HEK293 (cell line): Measurements from ENCODE around the gene NPHP4.

Experiments used
- EGR2 ChIP-seq: fragments of 450-650 bp; formaldehyde crosslinking; IDR thresholded peaks from 2 replicates; pipeline ENCODE4 v1.5.1; 2016; ENCODE audit warnings: low read depth, missing biosample characterization, missing genetic modification characterization
- GFI1B ChIP-seq: fragments of 450-650 bp; formaldehyde crosslinking; IDR thresholded peaks from 2 replicates; pipeline ENCODE4 v1.5.1; 2016; ENCODE audit warnings: missing biosample characterization, missing genetic modification characterization
- HOXC10 ChIP-seq: sonication (generic); formaldehyde crosslinking; IDR thresholded peaks from 2 replicates; pipeline ENCODE4 v1.8.1; 2023; ENCODE audit warnings: mild to moderate bottlenecking, missing genetic modification reagents
- IKZF3 ChIP-seq: fragments of 450-650 bp; IDR thresholded peaks from 2 replicates; pipeline ENCODE4 v1.5.0; 2018; ENCODE audit warnings: missing biosample characterization, mild to moderate bottlenecking, missing genetic modification characterization, moderate library complexity
- MYNN ChIP-seq: fragments of 450-650 bp; formaldehyde crosslinking; IDR thresholded peaks from 2 replicates; pipeline ENCODE4 v1.5.1; 2016; ENCODE audit warnings: missing biosample characterization, missing genetic modification characterization, borderline replicate concordance
- SCRT1 ChIP-seq: fragments of 450-650 bp; formaldehyde crosslinking; IDR thresholded peaks from 2 replicates; pipeline ENCODE4 v1.5.1; 2016; ENCODE audit warnings: missing biosample characterization, missing genetic modification characterization, borderline replicate concordance
- SP2 ChIP-seq: fragments of 450-650 bp; formaldehyde crosslinking; IDR thresholded peaks from 2 replicates; pipeline ENCODE4 v1.5.1; 2016; ENCODE audit warnings: missing biosample characterization, missing genetic modification characterization
- SP7 ChIP-seq: fragments of 450-650 bp; formaldehyde crosslinking; IDR thresholded peaks from 2 replicates; pipeline ENCODE4 v1.5.1; 2016; ENCODE audit warnings: missing biosample characterization, missing genetic modification characterization
- YY2 ChIP-seq: fragments of 450-650 bp; formaldehyde crosslinking; IDR thresholded peaks from 2 replicates; pipeline ENCODE4 v1.5.1; 2016; ENCODE audit warnings: missing biosample characterization, missing genetic modification characterization
- ZBTB1 ChIP-seq: fragments of 450-650 bp; formaldehyde crosslinking; IDR thresholded peaks from 2 replicates; pipeline ENCODE4 v1.5.1; 2016; ENCODE audit warnings: missing biosample characterization, missing genetic modification characterization
- ZBTB20 ChIP-seq: fragments of 450-650 bp; formaldehyde crosslinking; IDR thresholded peaks from 2 replicates; pipeline ENCODE4 v1.5.1; 2016; ENCODE audit warnings: missing biosample characterization, missing genetic modification characterization
- ZNF10 ChIP-seq: fragments of 450-650 bp; formaldehyde crosslinking; IDR thresholded peaks from 2 replicates; pipeline ENCODE4 v1.5.1; 2017; ENCODE audit warnings: missing biosample characterization, missing genetic modification characterization
- ZNF155 ChIP-seq: fragments of 450-650 bp; formaldehyde crosslinking; IDR thresholded peaks from 2 replicates; pipeline ENCODE4 v1.5.1; 2016; ENCODE audit warnings: missing biosample characterization, missing genetic modification characterization
- ZNF19 ChIP-seq: fragments of 450-650 bp; formaldehyde crosslinking; IDR thresholded peaks from 2 replicates; pipeline ENCODE4; 2016; ENCODE audit warnings: missing biosample characterization, missing genetic modification characterization, low read depth
- ZNF239 ChIP-seq: fragments of 450-650 bp; formaldehyde crosslinking; IDR thresholded peaks from 2 replicates; pipeline ENCODE4 v1.5.1; 2016; ENCODE audit warnings: missing biosample characterization, missing genetic modification characterization
- ZNF248 ChIP-seq: fragments of 450-650 bp; formaldehyde crosslinking; IDR thresholded peaks from 2 replicates; pipeline ENCODE4 v1.5.1; 2017; ENCODE audit warnings: missing biosample characterization, missing genetic modification characterization
- ZNF302 ChIP-seq: fragments of 450-650 bp; formaldehyde crosslinking; IDR thresholded peaks from 2 replicates; pipeline ENCODE4 v1.5.1; 2016; ENCODE audit warnings: missing biosample characterization, missing genetic modification characterization, low read depth
- ZNF324 ChIP-seq: fragments of 450-650 bp; formaldehyde crosslinking; IDR thresholded peaks from 2 replicates; pipeline ENCODE4 v1.5.1; 2016; ENCODE audit warnings: missing biosample characterization, missing genetic modification characterization
- ZNF391 ChIP-seq: fragments of 450-650 bp; formaldehyde crosslinking; IDR thresholded peaks from 2 replicates; pipeline ENCODE4 v1.5.1; 2016; ENCODE audit warnings: low read depth, missing biosample characterization, missing genetic modification characterization, borderline replicate concordance
- ZNF548 ChIP-seq: fragments of 450-650 bp; formaldehyde crosslinking; IDR thresholded peaks from 2 replicates; pipeline ENCODE4 v1.5.1; 2016; ENCODE audit warnings: missing biosample characterization, missing genetic modification characterization
- ZNF549 ChIP-seq: fragments of 450-650 bp; IDR thresholded peaks from 2 replicates; pipeline ENCODE4 v1.5.1; 2018; ENCODE audit warnings: missing biosample characterization, missing genetic modification characterization, mild to moderate bottlenecking, inconsistent platforms, moderate library complexity
- ZNF555 ChIP-seq: fragments of 450-650 bp; formaldehyde crosslinking; conservative IDR thresholded peaks from 2 replicates; pipeline ENCODE4 v1.5.1; 2017; ENCODE audit warnings: missing biosample characterization, mild to moderate bottlenecking, missing genetic modification characterization, inconsistent platforms
- ZNF558 ChIP-seq: fragments of 450-650 bp; formaldehyde crosslinking; IDR thresholded peaks from 2 replicates; pipeline ENCODE4 v1.5.1; 2016; ENCODE audit warnings: missing biosample characterization, missing genetic modification characterization
- ZNF560 ChIP-seq: fragments of 450-650 bp; formaldehyde crosslinking; IDR thresholded peaks from 2 replicates; pipeline ENCODE4 v1.5.1; 2017; ENCODE audit warnings: missing biosample characterization, missing genetic modification characterization, borderline replicate concordance
- ZNF600 ChIP-seq: fragments of 450-650 bp; formaldehyde crosslinking; IDR thresholded peaks from 2 replicates; pipeline ENCODE4 v1.5.1; 2016; ENCODE audit warnings: missing biosample characterization, missing genetic modification characterization
- ZNF610 ChIP-seq: fragments of 450-650 bp; formaldehyde crosslinking; IDR thresholded peaks from 2 replicates; pipeline ENCODE4 v1.5.1; 2016; ENCODE audit warnings: missing biosample characterization, missing genetic modification characterization, borderline replicate concordance
- ZNF707 ChIP-seq: fragments of 450-650 bp; formaldehyde crosslinking; IDR thresholded peaks from 2 replicates; pipeline ENCODE4 v1.5.1; 2016; ENCODE audit warnings: missing biosample characterization, missing genetic modification characterization
- ZNF776 ChIP-seq: fragments of 450-650 bp; formaldehyde crosslinking; IDR thresholded peaks from 2 replicates; pipeline ENCODE4 v1.5.0; 2017; ENCODE audit warnings: missing biosample characterization, missing genetic modification characterization, borderline replicate concordance
- ZNF791 ChIP-seq: fragments of 450-650 bp; formaldehyde crosslinking; IDR thresholded peaks from 2 replicates; pipeline ENCODE4 v1.5.1; 2016; ENCODE audit warnings: missing biosample characterization, missing genetic modification characterization
- ZNF792 ChIP-seq: fragments of 450-650 bp; formaldehyde crosslinking; IDR thresholded peaks from 2 replicates; pipeline ENCODE4 v1.5.1; 2016; ENCODE audit warnings: missing biosample characterization, missing genetic modification characterization
- ZNF843 ChIP-seq: fragments of 450-650 bp; formaldehyde crosslinking; IDR thresholded peaks from 2 replicates; pipeline ENCODE4 v1.5.1; 2016; ENCODE audit warnings: missing biosample characterization, missing genetic modification characterization
- TF ChIP-seq, protein P1 (sequence below): sonication (generic); formaldehyde crosslinking; IDR thresholded peaks from 2 replicates; pipeline ENCODE4 v1.8.1; 2022; ENCODE audit warnings: mild to moderate bottlenecking, moderate library complexity, missing genetic modification reagents
- TF ChIP-seq, protein P2 (sequence below): fragments of 450-650 bp; IDR thresholded peaks from 2 replicates; pipeline ENCODE4 v1.5.1; 2018; ENCODE audit warnings: missing biosample characterization, mild to moderate bottlenecking, missing genetic modification characterization
- TF ChIP-seq, protein P3 (sequence below): fragments of 450-650 bp; formaldehyde crosslinking; IDR thresholded peaks from 2 replicates; pipeline ENCODE4 v1.5.1; 2016; ENCODE audit warnings: missing biosample characterization, missing genetic modification characterization
- TF ChIP-seq, protein P4 (sequence below): fragments of 450-650 bp; formaldehyde crosslinking; IDR thresholded peaks from 2 replicates; pipeline ENCODE4 v1.5.1; 2016; ENCODE audit warnings: missing biosample characterization, missing genetic modification characterization

NPHP4 gene

DNA sequence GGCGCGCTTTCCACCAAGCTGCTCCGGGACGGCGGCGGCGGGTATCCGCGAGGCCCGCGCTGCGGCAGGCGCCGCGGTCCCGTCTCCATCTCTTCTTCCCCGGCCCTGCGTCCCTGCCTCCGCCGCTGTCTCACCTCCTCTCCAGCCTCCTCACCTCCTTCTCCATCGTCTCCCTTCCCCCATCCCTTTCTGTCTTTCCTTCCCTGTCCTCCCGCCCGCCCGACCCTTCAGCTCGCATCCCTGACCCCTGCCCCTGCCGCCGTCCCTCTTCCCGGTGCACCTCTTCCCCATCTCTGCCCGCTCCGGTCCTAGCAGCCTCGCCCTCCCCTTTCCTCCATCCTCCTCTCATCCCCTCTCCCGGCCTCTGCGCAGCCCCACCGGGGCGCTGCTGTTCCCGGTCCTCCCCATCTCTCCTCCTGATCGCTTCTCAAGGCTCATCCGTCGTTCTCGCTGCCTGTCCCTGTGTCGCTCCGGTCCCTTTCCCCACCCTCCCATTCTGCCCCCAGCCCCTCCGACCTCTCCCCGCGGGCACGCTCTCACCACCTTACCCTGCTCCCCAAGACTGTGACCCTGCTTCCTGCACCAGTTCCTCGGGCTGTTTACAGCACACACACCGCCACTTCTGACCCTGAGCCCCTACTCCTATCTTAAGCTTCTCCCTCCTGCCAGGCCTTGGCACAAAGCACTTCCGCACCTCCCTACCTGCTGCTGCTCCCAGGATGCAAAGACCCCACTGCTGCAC is 760 bp upstream of the NPHP4 start (continued):
- TF ChIP-seq ZNF555 (tag by site-specific recombination) = no peak
- TF ChIP-seq, protein P1, sequence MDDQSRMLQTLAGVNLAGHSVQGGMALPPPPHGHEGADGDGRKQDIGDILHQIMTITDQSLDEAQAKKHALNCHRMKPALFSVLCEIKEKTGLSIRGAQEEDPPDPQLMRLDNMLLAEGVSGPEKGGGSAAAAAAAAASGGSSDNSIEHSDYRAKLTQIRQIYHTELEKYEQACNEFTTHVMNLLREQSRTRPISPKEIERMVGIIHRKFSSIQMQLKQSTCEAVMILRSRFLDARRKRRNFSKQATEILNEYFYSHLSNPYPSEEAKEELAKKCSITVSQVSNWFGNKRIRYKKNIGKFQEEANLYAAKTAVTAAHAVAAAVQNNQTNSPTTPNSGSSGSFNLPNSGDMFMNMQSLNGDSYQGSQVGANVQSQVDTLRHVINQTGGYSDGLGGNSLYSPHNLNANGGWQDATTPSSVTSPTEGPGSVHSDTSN (CRISPR knock-in tag) = no peak; the same call in 1 of the 2 replicates
- no peak for TF ChIP-seq ZNF302 (tag by site-specific recombination)
- TF ChIP-seq ZNF10 (tag by site-specific recombination) = no peak
- TF ChIP-seq EGR2 = no peak
- no peak for TF ChIP-seq ZNF610 (tag by site-specific recombination)
- TF ChIP-seq, protein P2, sequence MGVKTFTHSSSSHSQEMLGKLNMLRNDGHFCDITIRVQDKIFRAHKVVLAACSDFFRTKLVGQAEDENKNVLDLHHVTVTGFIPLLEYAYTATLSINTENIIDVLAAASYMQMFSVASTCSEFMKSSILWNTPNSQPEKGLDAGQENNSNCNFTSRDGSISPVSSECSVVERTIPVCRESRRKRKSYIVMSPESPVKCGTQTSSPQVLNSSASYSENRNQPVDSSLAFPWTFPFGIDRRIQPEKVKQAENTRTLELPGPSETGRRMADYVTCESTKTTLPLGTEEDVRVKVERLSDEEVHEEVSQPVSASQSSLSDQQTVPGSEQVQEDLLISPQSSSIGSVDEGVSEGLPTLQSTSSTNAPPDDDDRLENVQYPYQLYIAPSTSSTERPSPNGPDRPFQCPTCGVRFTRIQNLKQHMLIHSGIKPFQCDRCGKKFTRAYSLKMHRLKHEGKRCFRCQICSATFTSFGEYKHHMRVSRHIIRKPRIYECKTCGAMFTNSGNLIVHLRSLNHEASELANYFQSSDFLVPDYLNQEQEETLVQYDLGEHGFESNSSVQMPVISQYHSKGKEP (tag by site-specific recombination) = no peak
- no peak for TF ChIP-seq SCRT1 (tag by site-specific recombination)
- TF ChIP-seq ZNF248 (tag by site-specific recombination) = no peak
- TF ChIP-seq ZNF776 (tag by site-specific recombination) = no peak
- no peak for TF ChIP-seq ZNF391 (tag by site-specific recombination)
- TF ChIP-seq ZNF239 (tag by site-specific recombination) = no peak
- TF ChIP-seq ZNF548 (tag by site-specific recombination) = no peak
- TF ChIP-seq, protein P3, sequence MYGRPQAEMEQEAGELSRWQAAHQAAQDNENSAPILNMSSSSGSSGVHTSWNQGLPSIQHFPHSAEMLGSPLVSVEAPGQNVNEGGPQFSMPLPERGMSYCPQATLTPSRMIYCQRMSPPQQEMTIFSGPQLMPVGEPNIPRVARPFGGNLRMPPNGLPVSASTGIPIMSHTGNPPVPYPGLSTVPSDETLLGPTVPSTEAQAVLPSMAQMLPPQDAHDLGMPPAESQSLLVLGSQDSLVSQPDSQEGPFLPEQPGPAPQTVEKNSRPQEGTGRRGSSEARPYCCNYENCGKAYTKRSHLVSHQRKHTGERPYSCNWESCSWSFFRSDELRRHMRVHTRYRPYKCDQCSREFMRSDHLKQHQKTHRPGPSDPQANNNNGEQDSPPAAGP (tag by site-specific recombination) = peak; percentile 48
- TF ChIP-seq, protein P4, sequence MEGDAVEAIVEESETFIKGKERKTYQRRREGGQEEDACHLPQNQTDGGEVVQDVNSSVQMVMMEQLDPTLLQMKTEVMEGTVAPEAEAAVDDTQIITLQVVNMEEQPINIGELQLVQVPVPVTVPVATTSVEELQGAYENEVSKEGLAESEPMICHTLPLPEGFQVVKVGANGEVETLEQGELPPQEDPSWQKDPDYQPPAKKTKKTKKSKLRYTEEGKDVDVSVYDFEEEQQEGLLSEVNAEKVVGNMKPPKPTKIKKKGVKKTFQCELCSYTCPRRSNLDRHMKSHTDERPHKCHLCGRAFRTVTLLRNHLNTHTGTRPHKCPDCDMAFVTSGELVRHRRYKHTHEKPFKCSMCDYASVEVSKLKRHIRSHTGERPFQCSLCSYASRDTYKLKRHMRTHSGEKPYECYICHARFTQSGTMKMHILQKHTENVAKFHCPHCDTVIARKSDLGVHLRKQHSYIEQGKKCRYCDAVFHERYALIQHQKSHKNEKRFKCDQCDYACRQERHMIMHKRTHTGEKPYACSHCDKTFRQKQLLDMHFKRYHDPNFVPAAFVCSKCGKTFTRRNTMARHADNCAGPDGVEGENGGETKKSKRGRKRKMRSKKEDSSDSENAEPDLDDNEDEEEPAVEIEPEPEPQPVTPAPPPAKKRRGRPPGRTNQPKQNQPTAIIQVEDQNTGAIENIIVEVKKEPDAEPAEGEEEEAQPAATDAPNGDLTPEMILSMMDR (tag by site-specific recombination) = peak; percentile 70
- no peak for TF ChIP-seq ZNF560 (tag by site-specific recombination)
- TF ChIP-seq SP2 (tag by site-specific recombination) = 0 out of 2 replicates have a peak, but pooled peaks have one; percentile 3
- TF ChIP-seq ZNF324 (tag by site-specific recombination) = peak; percentile 91
- no peak; the same call in 1 of the 2 replicates for TF ChIP-seq MYNN (tag by site-specific recombination)
- TF ChIP-seq ZNF707 = no peak
- no peak for TF ChIP-seq ZNF600
- TF ChIP-seq ZNF558 = no peak
- no peak for TF ChIP-seq ZNF791 (tag by site-specific recombination)
- TF ChIP-seq GFI1B (tag by site-specific recombination) = no peak
- no peak for TF ChIP-seq ZNF155 (tag by site-specific recombination)
- peak; percentile 51; the same call in 1 of the 2 replicates for TF ChIP-seq ZBTB20 (tag by site-specific recombination)
- no peak for TF ChIP-seq ZBTB1 (tag by site-specific recombination)
- no peak for TF ChIP-seq HOXC10
- TF ChIP-seq ZNF792 = no peak
- TF ChIP-seq ZNF549 = no peak
- peak; percentile 59; the same call in 1 of the 2 replicates for TF ChIP-seq IKZF3
- TF ChIP-seq SP7 (tag by site-specific recombination) = no peak; the same call in 1 of the 2 replicates
- TF ChIP-seq ZNF19 (tag by site-specific recombination) = no peak
- TF ChIP-seq YY2 (tag by site-specific recombination) = peak; percentile 57
- no peak for TF ChIP-seq ZNF843 (tag by site-specific recombination)
